ENCODE data around the gene TP53BP2.
"Not testable (repeated sequence)": the region's sequence is repeated elsewhere in the genome, so short reads cannot be mapped to it uniquely, and the experiment has no call there.

Gene TP53BP2

GRCh38 chr1:223852337-223852736 is 6.6 kb upstream of the TP53BP2 start:
- DNase-seq (ENCODE audit: low spot score): no peak

- no peak for DNase-seq (ENCODE audit: low spot score)
Measured at GRCh38 chr1:223849352-223850254, 3.9 kb upstream of the TP53BP2 start.

GRCh38 chr1:223848536-223848935 is 2.8 kb upstream of the TP53BP2 start:
- DNase-seq (ENCODE audit: low spot score): no peak

GRCh38 chr1:223847781-223848345 is 2.1 kb upstream of the TP53BP2 start:
- no peak for DNase-seq (ENCODE audit: low spot score)

- DNase-seq (ENCODE audit: low spot score): peak; percentile 22
Measured at GRCh38 chr1:223845037-223845809, 524 bp downstream of the TP53BP2 start.

GRCh38 chr1:223844787-223845036 is 1.0 kb downstream of the TP53BP2 start:
- DNase-seq (ENCODE audit: low spot score): peak; percentile 44

- no peak for DNase-seq (ENCODE audit: low spot score)
Measured at GRCh38 chr1:223843934-223844786, 1.6 kb downstream of the TP53BP2 start.

GRCh38 chr1:223842784-223843183 is 3.0 kb downstream of the TP53BP2 start:
- DNase-seq (ENCODE audit: low spot score): no peak

- DNase-seq (ENCODE audit: low spot score): not testable (repeated sequence)
Measured at GRCh38 chr1:223841977-223842623, 3.6 kb downstream of the TP53BP2 start.

- no peak for DNase-seq (ENCODE audit: low spot score)
Measured at GRCh38 chr1:223840254-223840653, 5.5 kb downstream of the TP53BP2 start.

GRCh38 chr1:223838125-223838854 is 7.5 kb downstream of the TP53BP2 start:
- DNase-seq (ENCODE audit: low spot score): no peak

GRCh38 chr1:223837687-223838086 is 8.1 kb downstream of the TP53BP2 start:
- no peak for DNase-seq (ENCODE audit: low spot score)

- DNase-seq (ENCODE audit: low spot score): no peak
Measured at GRCh38 chr1:223837206-223837605, 8.5 kb downstream of the TP53BP2 start.

GRCh38 chr1:223836586-223836985 is 9.2 kb downstream of the TP53BP2 start:
- DNase-seq (ENCODE audit: low spot score): no peak

- no peak for DNase-seq (ENCODE audit: low spot score)
Measured at GRCh38 chr1:223835754-223836153, 10.0 kb downstream of the TP53BP2 start.

- DNase-seq (ENCODE audit: low spot score): no peak
Measured at GRCh38 chr1:223834660-223835263, 11.0 kb downstream of the TP53BP2 start.

- DNase-seq (ENCODE audit: low spot score): no peak
Measured at GRCh38 chr1:223833948-223834347, 11.8 kb downstream of the TP53BP2 start.

GRCh38 chr1:223832637-223832943 is 13.2 kb downstream of the TP53BP2 start:
- DNase-seq (ENCODE audit: low spot score): no peak

GRCh38 chr1:223831755-223832636 is 13.8 kb downstream of the TP53BP2 start:
- no peak for DNase-seq (ENCODE audit: low spot score)

GRCh38 chr1:223829678-223830077 is 16.1 kb downstream of the TP53BP2 start:
- no peak for DNase-seq (ENCODE audit: low spot score)
